SK-N-SH (cell line): Measurements from ENCODE around the gene METTL9. TPM values are rescaled to one million over a fixed set of nuclear protein-coding genes. Genes with fewer than 3 reads are reported as not detected.
A peak's percentile ranks its signal among the peaks of the same experiment; 100 is the strongest.

Experiments
- CHD2 ChIP-seq: fragments of 150-350 bp; IDR thresholded peaks from 2 replicates; pipeline ENCODE4 v1.6.1; 2018; ENCODE audit warnings: low read length; ENCODE audit not compliant: partially characterized antibody
- CTCF ChIP-seq: fragments of 200-600 bp; sonication (generic); IDR thresholded peaks from 2 replicates; pipeline ENCODE4 v1.6.1; 2017; ENCODE audit warnings: antibody characterized with exemption, mild to moderate bottlenecking, moderate library complexity
- ELF1 ChIP-seq: IDR thresholded peaks from 2 replicates; pipeline ENCODE4 v1.4.0; 2012
- EP300 ChIP-seq, 2 experiments: IDR thresholded peaks; 2 replicates each; pipeline versions ENCODE4 v1.4.0 to v1.6.1; 2012; ENCODE audit warnings: borderline replicate concordance in 1 of 2, low read depth in 1 of 2, low read length in 1 of 2
- EZH2phosphoT487 ChIP-seq: fragments of 200-600 bp; sonication (generic); IDR thresholded peaks from 2 replicates; pipeline ENCODE4 v1.6.1; 2017; ENCODE audit warnings: low read depth, mixed run types, mild to moderate bottlenecking, antibody characterized with exemption, moderate library complexity, borderline replicate concordance
- FOSL2 ChIP-seq: IDR thresholded peaks from 2 replicates; pipeline ENCODE4 v1.4.0; 2012; ENCODE audit warnings: low read depth, mild to moderate bottlenecking, moderate library complexity, borderline replicate concordance
- FOXM1 ChIP-seq: IDR thresholded peaks from 2 replicates; pipeline ENCODE4 v1.4.0; 2012; ENCODE audit warnings: low read depth, mild to moderate bottlenecking
- GABPA ChIP-seq: IDR thresholded peaks from 2 replicates; pipeline ENCODE4 v1.4.0; 2012; ENCODE audit warnings: low read depth, mild to moderate bottlenecking
- GATA2 ChIP-seq: sonication (generic); formaldehyde crosslinking; IDR thresholded peaks from 2 replicates; pipeline ENCODE4 v1.5.0; 2020; ENCODE audit warnings: mild to moderate bottlenecking, missing genetic modification reagents
- JUND ChIP-seq: IDR thresholded peaks from 2 replicates; pipeline ENCODE4 v1.4.0; 2012
- MAX ChIP-seq: IDR thresholded peaks from 2 replicates; pipeline ENCODE4 v1.4.0; 2012; ENCODE audit warnings: low read depth
- MEF2A ChIP-seq: IDR thresholded peaks from 2 replicates; pipeline ENCODE4 v1.4.0; 2012; ENCODE audit warnings: low read depth, borderline replicate concordance
- MXI1 ChIP-seq: IDR thresholded peaks from 2 replicates; pipeline ENCODE4 v1.6.1; 2012; ENCODE audit warnings: mild to moderate bottlenecking, low read depth, low read length, improper control_type of control experiment
- NFIC ChIP-seq: IDR thresholded peaks from 2 replicates; pipeline ENCODE4 v1.4.0; 2012; ENCODE audit warnings: borderline replicate concordance
- NRF1 ChIP-seq: IDR thresholded peaks from 2 replicates; pipeline ENCODE4 v1.6.1; 2012; ENCODE audit warnings: low read depth, mild to moderate bottlenecking, low read length
- PBX3 ChIP-seq: IDR thresholded peaks from 2 replicates; pipeline ENCODE4; 2012
- POLR2AphosphoS5 ChIP-seq: IDR thresholded peaks from 2 replicates; pipeline ENCODE4 v1.6.1; 2012; ENCODE audit warnings: low read depth, low read length
- REST ChIP-seq: IDR thresholded peaks from 2 replicates; pipeline ENCODE4 v1.6.1; 2012; ENCODE audit warnings: mild to moderate bottlenecking, low read depth, low read length, moderate library complexity
- RFX5 ChIP-seq: IDR thresholded peaks from 2 replicates; pipeline ENCODE4 v1.6.1; 2012; ENCODE audit warnings: mild to moderate bottlenecking, improper control_type of control experiment, low read length
- RXRA ChIP-seq: IDR thresholded peaks from 2 replicates; pipeline ENCODE4 v1.4.0; 2012; ENCODE audit warnings: low read depth, mild to moderate bottlenecking, borderline replicate concordance
- TAF1 ChIP-seq: IDR thresholded peaks from 2 replicates; pipeline ENCODE4 v1.6.1; 2012; ENCODE audit warnings: low read depth, mild to moderate bottlenecking, low read length, moderate library complexity, borderline replicate concordance
- TCF12 ChIP-seq: IDR thresholded peaks from 2 replicates; pipeline ENCODE4 v1.4.0; 2012
- TEAD4 ChIP-seq: IDR thresholded peaks from 2 replicates; pipeline ENCODE4 v1.4.0; 2012; ENCODE audit warnings: mild to moderate bottlenecking, borderline replicate concordance; ENCODE audit not compliant: insufficient read depth
- USF1 ChIP-seq: IDR thresholded peaks from 2 replicates; pipeline ENCODE4 v1.4.0; 2012; ENCODE audit warnings: low read depth, borderline replicate concordance
- YY1 ChIP-seq: IDR thresholded peaks from 2 replicates; pipeline ENCODE4 v1.4.0; 2012; ENCODE audit warnings: low read depth, mild to moderate bottlenecking
- polyA plus RNA-seq, 3 experiments: library from polyadenylated mRNA; depleted of rRNA; stranded (reverse); fragments of >200 nt; gene quantifications; 2 replicates each; pipeline ENCODE4 v1.2.3, GENCODE V29; 2012

Gene METTL9
- polyA plus RNA-seq, 1 of the 3 experiments (the other 2 are of a cell fraction) = 70.7 TPM

GRCh38 chr16:21626659-21627277, 27.4 kb downstream of the METTL9 start (continued):
- peak; percentile 58 for TF ChIP-seq REST
- TF ChIP-seq NFIC = peak; percentile 22; the same call in 1 of the 2 replicates
- no peak for TF ChIP-seq EZH2phosphoT487
- peak; percentile 40; the same call in 1 of the 2 replicates for TF ChIP-seq GATA2 (CRISPR knock-in tag)
- peak; percentile 63; the same call in 1 of the 2 replicates for TF ChIP-seq USF1
- TF ChIP-seq CHD2 = peak; percentile 52
- TF ChIP-seq PBX3 = peak; percentile 94
- TF ChIP-seq RFX5 = no peak
- peak; percentile 76 to 89; a peak in 3 of 4 replicates for TF ChIP-seq EP300 (IDR thresholded peaks at IDR 0.05; ENCODE audit: borderline replicate concordance in 1 of 2, low read depth in 1 of 2, low read length in 1 of 2)
- peak; percentile 64; the same call in 1 of the 2 replicates for TF ChIP-seq MAX
- peak; percentile 99 for TF ChIP-seq TCF12
- TF ChIP-seq ELF1 = no peak
- peak; percentile 66; the same call in 1 of the 2 replicates for TF ChIP-seq RXRA
- TF ChIP-seq CTCF = no peak
- no peak for TF ChIP-seq MEF2A
- 0 out of 2 replicates have a peak, but pooled peaks have one; percentile 11 for TF ChIP-seq GABPA
- TF ChIP-seq POLR2AphosphoS5 = peak; percentile 89
- TF ChIP-seq TEAD4 = peak; percentile 50; the same call in 1 of the 2 replicates
- peak; percentile 87 for TF ChIP-seq FOSL2
- TF ChIP-seq NRF1 = no peak
- peak; percentile 73 for TF ChIP-seq JUND
- peak; percentile 92 for TF ChIP-seq MXI1
- TF ChIP-seq YY1 = no peak
- TF ChIP-seq FOXM1 = no peak
- peak; percentile 16; the same call in 1 of the 2 replicates for TF ChIP-seq TAF1
